Measurements from ENCODE around the gene ATP6V1F. TPM values are rescaled to one million over a fixed set of nuclear protein-coding genes. Genes with fewer than 3 reads are reported as not detected.
A peak's percentile ranks its signal among the peaks of the same experiment; 100 is the strongest.

The ATP6V1F gene
- total and polyA plus RNA-seq, 11 donors: 91.6 to 198 (median 122) TPM

GRCh38 chr7:128908750-128909624, 46.3 kb downstream of the ATP6V1F start:
- Histone ChIP-seq H3K4me3 (peak overlapping the region in 1 of 12 donors; percentile 40), H3K27me3 (peaks cover 3 to 52% (median 27%) of the 10 kb centered on the region in 9 donors), H3K36me3 (no peaks in the 10 kb centered on the region), H3K9me3 (no peaks in the 10 kb centered on the region), H3K4me1 (peaks cover 0 to 14% (median 4%) of the 10 kb centered on the region in 12 donors), H3K27ac (no peak overlapping the region)
- WGBS, 4 donors: 81 to 93% (median 91%) methylated on average over 4 to 6 of the region's 6 CpGs
- no peak for DNase-seq
- no peak for TF ChIP-seq CTCF (IDR thresholded peaks at IDR 0.05)
- TF ChIP-seq POLR2A (IDR thresholded peaks at IDR 0.05): no peak
- intact Hi-C loops (cut with DNase I): loop anchor here in 4 of 10 donors (2.0 to 5.0 kb wide), 3 partner anchors 182 to 303 kb away; no protein-coding TSS in a partner anchor
- no peak for ATAC-seq

- peaks cover 0 to 16% (median 4%) of the 10 kb centered on the region in 12 donors for H3K4me1 ChIP-seq
- peaks cover 10 to 61% (median 34%) of the 10 kb centered on the region in 9 donors for H3K27me3 ChIP-seq
- WGBS, 4 donors: 7 to 13% (median 8%) methylated on average over 34 to 42 of the region's 42 CpGs
- DNase-seq: peak in 1 of 5 donors; percentile 38
- H3K9me3 ChIP-seq: no peaks in the 10 kb centered on the region
- intact Hi-C loops (cut with DNase I): loop anchor here in 4 of 10 donors (2.0 to 5.0 kb wide), 3 partner anchors 181 to 302 kb away; no protein-coding TSS in a partner anchor
- H3K4me3 ChIP-seq: peak overlapping the region in 11 of 12 donors; percentile 14 to 46 (median 32)
- ATAC-seq: peak in 2 of 4 donors; percentile 15 to 23
- TF ChIP-seq CTCF (IDR thresholded peaks at IDR 0.05) (no peak), POLR2A (IDR thresholded peaks at IDR 0.05) (no peak)
- no peaks in the 10 kb centered on the region for H3K36me3 ChIP-seq
- H3K27ac ChIP-seq: no peak overlapping the region
Measured at GRCh38 chr7:128909625-128910568, 47.2 kb downstream of the ATP6V1F start.

GRCh38 chr7:128910569-128910945, 47.9 kb downstream of the ATP6V1F start, which contains the start of gene KCP:
Gene KCP, minus strand, starts transcription at chr7:128910709. Its CDS starts 33 bp downstream, at chr7:128910676.
- no peak for TF ChIP-seq POLR2A (IDR thresholded peaks at IDR 0.05)
- TF ChIP-seq CTCF (IDR thresholded peaks at IDR 0.05): no peak
- Histone ChIP-seq H3K27ac (no peak within 1 kb of the TSS), H3K36me3 (no peaks in the 10 kb centered on the region), H3K9me3 (no peaks in the 10 kb centered on the region), H3K4me3 (peak within 1 kb of the TSS in 11 of 12 donors; percentile 14 to 46 (median 32)), H3K4me1 (peaks cover 0 to 23% (median 5%) of the 10 kb centered on the region in 12 donors), H3K27me3 (peaks cover 15 to 64% (median 41%) of the 10 kb centered on the region in 9 donors)
- no peak for ATAC-seq
- intact Hi-C loops (cut with DNase I): no loop called here
- WGBS, 4 donors: 22 to 36% (median 29%) methylated on average over 12 to 34 of the region's 34 CpGs
- peak in 1 of 5 donors; percentile 11 for DNase-seq
